HEK293 (cell line): Measurements from ENCODE around the gene PRRG4.

Experiments
- CTCF ChIA-PET: fragments of 350-600 bp; formaldehyde crosslinking; extraction: SDS; loops from one replicate; lab custom pipeline; 2021; ENCODE audit warnings: antibody characterized with exemption; lab: Yijun Ruan, JAX
- POLR2A ChIA-PET: fragments of 300-600 bp; formaldehyde crosslinking; extraction: SDS; loops from one replicate; lab custom pipeline; 2020; ENCODE audit warnings: antibody characterized with exemption, inconsistent platforms; lab: Yijun Ruan, JAX
- H3K27ac ChIP-seq: fragments of 200-500 bp; sonication (Bioruptor generic); 2 replicates; pipeline ENCODE4 v1.5.1; 2014; ENCODE audit warnings: low read depth, low read length, control low read depth, inconsistent platforms; ENCODE audit errors: extremely low read depth
- H3K36me3 ChIP-seq, 2 experiments: fragments of 200-500 bp in 1 of 2; sonication (Bioruptor generic) in 1 of 2; 1 replicate in 1 of 2; 2 replicates in 1 of 2; pipeline ENCODE4 v1.5.1; 2014 to 2017; ENCODE audit warnings: inconsistent platforms in 2 of 2, low read length in 2 of 2; ENCODE audit not compliant: control insufficient read depth in 2 of 2, insufficient read depth in 1 of 2
- H3K4me1 ChIP-seq: fragments of 200-500 bp; sonication (Bioruptor generic); 2 replicates; pipeline ENCODE4 v1.5.1; 2014; ENCODE audit warnings: mild to moderate bottlenecking, low read length, inconsistent platforms; ENCODE audit not compliant: control insufficient read depth, insufficient read depth
- H3K4me3 ChIP-seq: 2 replicates; pipeline ENCODE4 v1.5.1; 2011; ENCODE audit warnings: low read depth, mild to moderate bottlenecking, control low read depth, low read length, moderate library complexity
- H3K9me3 ChIP-seq: fragments of 200-500 bp; sonication (Bioruptor generic); 2 replicates; pipeline ENCODE4 v1.5.1; 2014; ENCODE audit warnings: low read depth, low read length, inconsistent platforms; ENCODE audit not compliant: control insufficient read depth, insufficient read depth
- CTCF ChIP-seq: fragments of 450-650 bp; formaldehyde crosslinking; IDR thresholded peaks from 2 replicates; pipeline ENCODE4 v1.5.1; 2016; ENCODE audit warnings: missing biosample characterization, missing genetic modification characterization
- KLF10 ChIP-seq: fragments of 450-650 bp; IDR thresholded peaks from 2 replicates; pipeline ENCODE4 v1.5.1; 2018; ENCODE audit warnings: missing biosample characterization, mild to moderate bottlenecking, missing genetic modification characterization
- KLF7 ChIP-seq: fragments of 450-650 bp; formaldehyde crosslinking; IDR thresholded peaks from 2 replicates; pipeline ENCODE4 v1.5.1; 2016; ENCODE audit warnings: missing biosample characterization, missing genetic modification characterization, borderline replicate concordance
- MZF1 ChIP-seq: fragments of 450-650 bp; formaldehyde crosslinking; IDR thresholded peaks from 2 replicates; pipeline ENCODE4 v1.5.1; 2017; ENCODE audit warnings: missing biosample characterization, missing genetic modification characterization, borderline replicate concordance
- SP7 ChIP-seq: fragments of 450-650 bp; formaldehyde crosslinking; IDR thresholded peaks from 2 replicates; pipeline ENCODE4 v1.5.1; 2016; ENCODE audit warnings: missing biosample characterization, missing genetic modification characterization
- ZNF140 ChIP-seq: fragments of 450-650 bp; formaldehyde crosslinking; IDR thresholded peaks from 2 replicates; pipeline ENCODE4 v1.5.1; 2016; ENCODE audit warnings: missing biosample characterization, missing genetic modification characterization
- ZNF155 ChIP-seq: fragments of 450-650 bp; formaldehyde crosslinking; IDR thresholded peaks from 2 replicates; pipeline ENCODE4 v1.5.1; 2016; ENCODE audit warnings: missing biosample characterization, missing genetic modification characterization
- ZNF350 ChIP-seq: fragments of 450-650 bp; formaldehyde crosslinking; IDR thresholded peaks from 2 replicates; pipeline ENCODE4 v1.5.0; 2017; ENCODE audit warnings: missing biosample characterization, mild to moderate bottlenecking, missing genetic modification characterization
- ZNF404 ChIP-seq: fragments of 450-650 bp; formaldehyde crosslinking; IDR thresholded peaks from 2 replicates; pipeline ENCODE4 v1.5.1; 2017; ENCODE audit warnings: missing biosample characterization, missing genetic modification characterization
- ZNF624 ChIP-seq: fragments of 450-650 bp; formaldehyde crosslinking; IDR thresholded peaks from 2 replicates; pipeline ENCODE4 v1.5.1; 2017; ENCODE audit warnings: missing biosample characterization, missing genetic modification characterization
- ZNF664 ChIP-seq: fragments of 450-650 bp; formaldehyde crosslinking; IDR thresholded peaks from 2 replicates; pipeline ENCODE4 v1.5.1; 2016; ENCODE audit warnings: missing biosample characterization, missing genetic modification characterization
- TF ChIP-seq, protein P1 (sequence below): sonication (generic); formaldehyde crosslinking; IDR thresholded peaks from 2 replicates; pipeline ENCODE4 v1.8.1; 2022; ENCODE audit warnings: mild to moderate bottlenecking, moderate library complexity, missing genetic modification reagents
- TF ChIP-seq, protein P2 (sequence below): fragments of 450-650 bp; formaldehyde crosslinking; IDR thresholded peaks from 2 replicates; pipeline ENCODE4 v1.5.1; 2016; ENCODE audit warnings: missing biosample characterization, missing genetic modification characterization, low read depth
- TF ChIP-seq, protein P3 (sequence below): fragments of 450-650 bp; formaldehyde crosslinking; IDR thresholded peaks from 2 replicates; pipeline ENCODE4 v1.5.1; 2016; ENCODE audit warnings: missing biosample characterization, missing genetic modification characterization

PRRG4 gene

DNA sequence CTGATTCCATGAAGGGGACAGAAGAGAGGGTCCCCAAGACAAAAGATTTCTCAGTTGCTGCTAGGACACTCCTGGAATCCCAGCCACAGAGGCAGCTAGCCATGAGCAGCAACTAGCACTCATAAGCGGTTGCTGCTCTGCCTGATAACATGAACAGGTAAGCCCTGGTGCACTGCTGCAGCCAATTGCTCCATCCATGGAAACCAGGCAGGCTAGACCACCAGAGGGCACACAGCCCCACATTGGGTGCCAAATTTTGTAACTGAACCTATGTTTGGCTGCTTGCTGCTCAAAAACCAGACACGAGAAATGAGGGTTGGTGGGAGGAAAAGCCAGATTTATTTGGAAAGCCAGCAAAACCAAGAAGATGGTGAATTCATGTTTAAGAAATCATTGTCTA, 40.9 kb downstream of the PRRG4 start:
- CTCF ChIA-PET = interaction anchor here (0.7 kb wide), 1 partner anchor 1353 kb away, joined by 3 read pairs; no protein-coding TSS in a partner anchor
- no peak overlapping the region for H3K4me3 ChIP-seq
- no peak for TF ChIP-seq KLF7
- peak; percentile 33; the same call in 1 of the 2 replicates for TF ChIP-seq CTCF
- no peak overlapping the region for H3K27ac ChIP-seq
- no peaks in the 10 kb centered on the region for H3K9me3 ChIP-seq
- POLR2A ChIA-PET = no interaction called here
- H3K36me3 ChIP-seq = no peaks in the 10 kb centered on the region
- H3K4me1 ChIP-seq = no peaks in the 10 kb centered on the region

GRCh38 chr11:32874132-32874531, 44.4 kb downstream of the PRRG4 start:
- H3K9me3 ChIP-seq = no peaks in the 10 kb centered on the region
- H3K4me1 ChIP-seq = no peaks in the 10 kb centered on the region
- POLR2A ChIA-PET = no interaction called here
- no peaks in the 10 kb centered on the region for H3K36me3 ChIP-seq
- H3K4me3 ChIP-seq = no peak overlapping the region
- H3K27ac ChIP-seq = no peak overlapping the region
- CTCF ChIA-PET = no interaction called here
- TF ChIP-seq, protein P1, sequence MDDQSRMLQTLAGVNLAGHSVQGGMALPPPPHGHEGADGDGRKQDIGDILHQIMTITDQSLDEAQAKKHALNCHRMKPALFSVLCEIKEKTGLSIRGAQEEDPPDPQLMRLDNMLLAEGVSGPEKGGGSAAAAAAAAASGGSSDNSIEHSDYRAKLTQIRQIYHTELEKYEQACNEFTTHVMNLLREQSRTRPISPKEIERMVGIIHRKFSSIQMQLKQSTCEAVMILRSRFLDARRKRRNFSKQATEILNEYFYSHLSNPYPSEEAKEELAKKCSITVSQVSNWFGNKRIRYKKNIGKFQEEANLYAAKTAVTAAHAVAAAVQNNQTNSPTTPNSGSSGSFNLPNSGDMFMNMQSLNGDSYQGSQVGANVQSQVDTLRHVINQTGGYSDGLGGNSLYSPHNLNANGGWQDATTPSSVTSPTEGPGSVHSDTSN (CRISPR knock-in tag) = no peak
- TF ChIP-seq ZNF350 (no peak), ZNF664 (no peak), SP7 (tag by site-specific recombination) (no peak), ZNF140 (tag by site-specific recombination) (no peak), KLF10 (tag by site-specific recombination) (no peak), ZNF155 (no peak)
- TF ChIP-seq, protein P2, sequence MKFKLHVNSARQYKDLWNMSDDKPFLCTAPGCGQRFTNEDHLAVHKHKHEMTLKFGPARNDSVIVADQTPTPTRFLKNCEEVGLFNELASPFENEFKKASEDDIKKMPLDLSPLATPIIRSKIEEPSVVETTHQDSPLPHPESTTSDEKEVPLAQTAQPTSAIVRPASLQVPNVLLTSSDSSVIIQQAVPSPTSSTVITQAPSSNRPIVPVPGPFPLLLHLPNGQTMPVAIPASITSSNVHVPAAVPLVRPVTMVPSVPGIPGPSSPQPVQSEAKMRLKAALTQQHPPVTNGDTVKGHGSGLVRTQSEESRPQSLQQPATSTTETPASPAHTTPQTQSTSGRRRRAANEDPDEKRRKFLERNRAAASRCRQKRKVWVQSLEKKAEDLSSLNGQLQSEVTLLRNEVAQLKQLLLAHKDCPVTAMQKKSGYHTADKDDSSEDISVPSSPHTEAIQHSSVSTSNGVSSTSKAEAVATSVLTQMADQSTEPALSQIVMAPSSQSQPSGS (tag by site-specific recombination) = no peak
- TF ChIP-seq, protein P3, sequence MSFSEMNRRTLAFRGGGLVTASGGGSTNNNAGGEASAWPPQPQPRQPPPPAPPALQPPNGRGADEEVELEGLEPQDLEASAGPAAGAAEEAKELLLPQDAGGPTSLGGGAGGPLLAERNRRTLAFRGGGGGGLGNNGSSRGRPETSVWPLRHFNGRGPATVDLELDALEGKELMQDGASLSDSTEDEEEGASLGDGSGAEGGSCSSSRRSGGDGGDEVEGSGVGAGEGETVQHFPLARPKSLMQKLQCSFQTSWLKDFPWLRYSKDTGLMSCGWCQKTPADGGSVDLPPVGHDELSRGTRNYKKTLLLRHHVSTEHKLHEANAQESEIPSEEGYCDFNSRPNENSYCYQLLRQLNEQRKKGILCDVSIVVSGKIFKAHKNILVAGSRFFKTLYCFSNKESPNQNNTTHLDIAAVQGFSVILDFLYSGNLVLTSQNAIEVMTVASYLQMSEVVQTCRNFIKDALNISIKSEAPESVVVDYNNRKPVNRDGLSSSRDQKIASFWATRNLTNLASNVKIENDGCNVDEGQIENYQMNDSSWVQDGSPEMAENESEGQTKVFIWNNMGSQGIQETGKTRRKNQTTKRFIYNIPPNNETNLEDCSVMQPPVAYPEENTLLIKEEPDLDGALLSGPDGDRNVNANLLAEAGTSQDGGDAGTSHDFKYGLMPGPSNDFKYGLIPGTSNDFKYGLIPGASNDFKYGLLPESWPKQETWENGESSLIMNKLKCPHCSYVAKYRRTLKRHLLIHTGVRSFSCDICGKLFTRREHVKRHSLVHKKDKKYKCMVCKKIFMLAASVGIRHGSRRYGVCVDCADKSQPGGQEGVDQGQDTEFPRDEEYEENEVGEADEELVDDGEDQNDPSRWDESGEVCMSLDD (tag by site-specific recombination) = no peak

GRCh38 chr11:32881286-32881685, 51.6 kb downstream of the PRRG4 start:
- H3K27ac ChIP-seq = no peak overlapping the region
- CTCF ChIA-PET = interaction anchor here (0.6 kb wide), 3 partner anchors 10 to 971 kb away, joined by 3 to 7 read pairs (median 7); no protein-coding TSS in a partner anchor
- no peaks in the 10 kb centered on the region for H3K4me1 ChIP-seq
- no peak overlapping the region for H3K4me3 ChIP-seq
- H3K36me3 ChIP-seq = no peaks in the 10 kb centered on the region
- POLR2A ChIA-PET = no interaction called here
- TF ChIP-seq MZF1 (tag by site-specific recombination) = no peak
- TF ChIP-seq ZNF624 (tag by site-specific recombination) = no peak
- TF ChIP-seq ZNF404 (tag by site-specific recombination) = no peak
- no peaks in the 10 kb centered on the region for H3K9me3 ChIP-seq
